HG03378 (cell line): ENCODE measurements around the gene DACH1.

Experiments
- ATAC-seq: cut with Tn5 transposase; IDR thresholded peaks from one replicate; pipeline ENCODE4 v1.9.1; 2021; ENCODE audit warnings: mild to moderate bottlenecking, moderate library complexity; ENCODE audit not compliant: unreplicated experiment

DACH1 gene

DNA sequence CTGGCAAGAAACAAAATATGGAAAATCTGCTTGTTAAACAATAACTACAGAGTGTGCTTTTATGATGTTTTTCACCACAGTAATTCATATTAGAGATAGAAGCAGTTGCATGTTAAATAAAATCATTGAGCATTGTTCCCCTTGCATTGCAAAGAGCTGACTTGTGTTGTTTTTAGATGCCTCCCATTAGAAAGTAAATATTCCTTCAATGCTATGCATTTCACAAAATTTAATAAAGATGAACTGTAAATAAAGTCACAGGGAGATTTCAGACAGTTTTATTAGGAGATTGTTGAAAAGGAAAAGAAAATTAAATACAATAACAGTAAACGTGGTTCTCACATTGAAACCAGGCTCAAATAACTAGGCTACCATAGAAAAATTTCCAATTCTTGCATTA lies 429.3 kb downstream of the DACH1 start:
- ATAC-seq: no peak

GRCh38 chr13:71430681-71431080 lies 436.3 kb downstream of the DACH1 start:
- no peak for ATAC-seq

GRCh38 chr13:71417205-71417604 lies 449.8 kb downstream of the DACH1 start:
- no peak for ATAC-seq

GRCh38 chr13:71412231-71412630 lies 454.8 kb downstream of the DACH1 start:
- no peak for ATAC-seq

GRCh38 chr13:71408416-71408815 lies 458.6 kb downstream of the DACH1 start:
- no peak for ATAC-seq

DNA sequence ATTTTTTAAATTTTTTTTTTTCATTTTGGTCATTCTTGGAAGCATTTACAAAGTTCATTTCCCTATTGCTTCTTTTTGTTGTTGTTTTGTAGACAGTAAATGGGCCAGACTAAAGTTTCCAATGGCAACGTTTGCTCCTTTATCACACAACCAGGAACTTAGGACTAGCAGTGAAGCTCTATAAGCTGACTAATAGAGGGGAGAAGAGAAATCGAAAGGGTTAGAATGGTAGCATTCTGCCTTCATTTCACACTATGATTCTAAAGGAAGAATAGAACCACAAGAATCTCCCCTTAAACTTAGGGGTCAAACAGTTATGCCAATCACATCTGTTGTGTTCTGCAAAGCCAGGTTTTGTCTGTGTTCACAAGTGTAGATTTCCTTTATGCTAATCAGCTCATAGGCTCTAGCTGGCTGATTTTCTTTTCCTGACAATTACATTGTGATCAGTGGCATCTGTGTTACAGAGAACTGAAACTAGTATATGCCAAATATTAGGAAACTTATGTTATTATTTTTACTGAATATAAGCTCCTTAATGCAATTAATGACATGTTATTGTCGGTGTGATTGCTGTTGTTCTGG lies 467.3 kb downstream of the DACH1 start:
- ATAC-seq: no peak

DNA sequence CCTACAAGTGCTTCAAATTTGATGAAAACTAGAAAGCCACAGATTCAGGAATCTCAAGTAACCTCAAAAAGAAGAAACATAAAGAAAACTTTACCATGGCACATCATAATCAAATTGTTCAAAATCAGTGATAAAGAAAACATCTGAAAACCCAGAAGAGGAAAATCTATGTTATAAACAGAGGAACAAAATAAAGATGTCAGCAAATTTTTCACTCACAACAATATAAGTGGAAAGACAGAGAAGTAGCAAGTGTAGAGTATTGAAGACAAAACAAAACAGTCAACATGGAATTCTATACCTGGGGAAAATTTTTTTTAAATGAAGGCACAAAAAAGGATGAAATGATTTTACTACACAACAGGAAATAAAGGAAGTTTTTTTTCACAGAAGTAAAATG lies 470.9 kb downstream of the DACH1 start:
- no peak for ATAC-seq

DNA sequence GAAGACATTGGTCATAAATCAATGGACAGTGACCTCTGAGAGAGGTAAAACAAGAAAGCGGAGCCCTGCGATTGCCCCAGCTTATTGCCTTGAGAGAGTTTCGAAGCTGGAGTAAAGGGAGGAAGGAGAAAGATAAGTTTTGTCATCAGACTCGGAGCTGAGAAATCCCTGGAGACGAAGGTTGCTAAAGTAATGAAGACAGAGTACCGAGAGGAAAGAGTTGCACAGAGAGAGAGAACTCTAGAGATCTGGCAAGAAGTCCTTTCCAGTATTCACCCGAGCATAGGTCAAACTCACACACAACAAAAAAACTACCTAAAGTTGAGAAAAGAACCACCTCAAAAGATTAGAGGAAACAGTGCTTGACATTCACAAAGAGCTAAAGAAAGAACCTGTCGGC lies 472.0 kb downstream of the DACH1 start:
- ATAC-seq: no peak

DNA sequence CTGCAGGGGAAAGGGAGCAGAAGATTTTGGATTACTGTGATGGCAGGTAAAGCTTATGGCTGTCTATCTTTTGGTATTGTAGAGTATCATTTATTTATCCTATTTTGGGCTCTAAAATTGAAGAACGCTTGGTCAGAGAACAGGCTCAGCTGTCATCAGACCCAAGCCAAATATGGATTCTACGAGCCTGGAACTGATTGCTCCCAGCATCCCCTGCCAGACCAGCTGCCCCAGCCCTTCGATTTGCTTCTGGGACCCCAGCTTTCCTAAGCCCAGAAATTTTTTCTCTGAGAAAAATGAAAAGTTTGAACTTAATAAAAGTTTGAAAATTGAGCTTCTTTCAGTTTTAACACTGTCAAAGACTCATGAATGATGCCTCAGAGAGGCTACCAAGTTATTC lies 472.8 kb downstream of the DACH1 start:
- ATAC-seq: no peak
